ENCODE data around the gene LGALS16.

DNA sequence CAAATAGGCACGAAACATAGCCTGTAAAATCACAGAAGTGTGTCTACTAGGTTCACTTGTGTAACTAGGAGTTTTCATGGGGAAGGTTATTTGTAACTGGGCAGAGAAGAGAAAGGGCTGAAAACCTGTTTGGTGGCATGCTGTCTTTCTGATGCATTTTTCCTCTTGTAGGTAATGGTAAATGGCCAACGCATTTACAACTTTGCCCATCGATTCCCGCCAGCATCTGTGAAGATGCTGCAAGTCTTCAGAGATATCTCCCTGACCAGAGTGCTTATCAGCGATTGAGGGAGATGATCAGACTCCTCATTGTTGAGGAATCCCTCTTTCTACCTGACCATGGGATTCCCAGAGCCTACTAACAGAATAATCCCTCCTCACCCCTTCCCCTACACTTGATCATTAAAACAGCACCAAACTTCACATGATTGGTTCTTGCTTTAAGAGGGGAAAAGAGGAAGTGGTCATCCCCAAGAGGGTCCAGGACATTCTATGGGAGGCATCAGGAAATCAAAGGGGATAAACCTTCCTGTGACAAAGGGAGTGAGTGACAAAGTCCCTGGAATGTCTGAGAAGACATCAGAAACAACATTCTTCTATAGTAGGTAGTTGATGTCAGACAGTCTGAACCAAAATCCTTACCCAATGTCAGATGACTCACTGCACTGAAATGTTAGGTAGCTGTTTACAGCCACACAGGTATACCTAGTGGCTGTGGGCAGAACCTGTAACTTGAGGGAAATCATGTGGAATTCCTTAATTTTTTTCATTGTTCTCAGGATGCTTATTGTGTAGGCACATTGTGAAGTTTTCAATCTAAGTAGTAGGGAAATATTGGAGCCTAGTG, 53.5 kb downstream of the LGALS16 start:
- TF ChIP-seq, protein P1, sequence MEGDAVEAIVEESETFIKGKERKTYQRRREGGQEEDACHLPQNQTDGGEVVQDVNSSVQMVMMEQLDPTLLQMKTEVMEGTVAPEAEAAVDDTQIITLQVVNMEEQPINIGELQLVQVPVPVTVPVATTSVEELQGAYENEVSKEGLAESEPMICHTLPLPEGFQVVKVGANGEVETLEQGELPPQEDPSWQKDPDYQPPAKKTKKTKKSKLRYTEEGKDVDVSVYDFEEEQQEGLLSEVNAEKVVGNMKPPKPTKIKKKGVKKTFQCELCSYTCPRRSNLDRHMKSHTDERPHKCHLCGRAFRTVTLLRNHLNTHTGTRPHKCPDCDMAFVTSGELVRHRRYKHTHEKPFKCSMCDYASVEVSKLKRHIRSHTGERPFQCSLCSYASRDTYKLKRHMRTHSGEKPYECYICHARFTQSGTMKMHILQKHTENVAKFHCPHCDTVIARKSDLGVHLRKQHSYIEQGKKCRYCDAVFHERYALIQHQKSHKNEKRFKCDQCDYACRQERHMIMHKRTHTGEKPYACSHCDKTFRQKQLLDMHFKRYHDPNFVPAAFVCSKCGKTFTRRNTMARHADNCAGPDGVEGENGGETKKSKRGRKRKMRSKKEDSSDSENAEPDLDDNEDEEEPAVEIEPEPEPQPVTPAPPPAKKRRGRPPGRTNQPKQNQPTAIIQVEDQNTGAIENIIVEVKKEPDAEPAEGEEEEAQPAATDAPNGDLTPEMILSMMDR (IDR thresholded peaks at IDR 0.05; ENCODE audit: poor library complexity, severe bottlenecking) = no peak
- TF ChIP-seq RAD21 (conservative IDR thresholded peaks at IDR 0.05) = no peak

All from neural cell (in vitro differentiated cells).